Panc1 (cell line): ENCODE results near the gene ARGLU1. TPM values are rescaled to one million over a fixed set of nuclear protein-coding genes. Genes with fewer than 3 reads are reported as not detected.

Experiments used
- ATAC-seq: fragments of 200-7000 bp; cut with Tn5 transposase; 2 replicates; pipeline ENCODE4 v1.9.1; 2020; ENCODE audit warnings: mild to moderate bottlenecking, moderate library complexity
- BruUV-seq: library from RNA; stranded (reverse); fragments of 400-500 nt; replicated peaks from 2 replicates; lab custom pipeline; 2021; lab: Mats Ljungman, UMichigan
- CTCF ChIA-PET: fragments of 300-600 bp; sonication (Branson Sonifier 250); formaldehyde crosslinking; loops from one replicate; lab custom pipeline; 2022; ENCODE audit warnings: antibody characterized with exemption; lab: Charles Lee
- POLR2A ChIA-PET: fragments of 300-600 bp; sonication (Branson Sonifier 250); formaldehyde crosslinking; loops from one replicate; lab custom pipeline; 2022; ENCODE audit warnings: antibody characterized with exemption; lab: Charles Lee
- DNase-seq: peaks from one replicate; pipeline ENCODE4 v3.0.0-alpha.2; 2010; ENCODE audit warnings: low read depth, low spot score
- H3K27ac ChIP-seq: 2 replicates; pipeline ENCODE4 v1.5.1; 2011; ENCODE audit warnings: mild to moderate bottlenecking, low read length, inconsistent platforms
- H3K27me3 ChIP-seq: fragments of 200-500 bp; sonication (Bioruptor generic); 2 replicates; pipeline ENCODE4 v1.6.0; 2014; ENCODE audit warnings: low read length, inconsistent platforms; ENCODE audit not compliant: control insufficient read depth, insufficient read depth
- H3K36me3 ChIP-seq: fragments of 200-500 bp; sonication (Bioruptor generic); 2 replicates; pipeline ENCODE4 v1.5.1; 2014; ENCODE audit warnings: inconsistent platforms, mild to moderate bottlenecking, low read length, moderate library complexity; ENCODE audit not compliant: control insufficient read depth, insufficient read depth
- H3K4me1 ChIP-seq: 2 replicates; pipeline ENCODE4 v1.5.1; 2011; ENCODE audit warnings: inconsistent platforms, mild to moderate bottlenecking, low read length, moderate library complexity; ENCODE audit not compliant: control insufficient read depth, insufficient read depth
- H3K4me3 ChIP-seq, 2 experiments: 2 replicates each; pipeline ENCODE4 v1.5.1; 2011 to 2012; ENCODE audit warnings: low read depth in 2 of 2, low read length in 2 of 2, mild to moderate bottlenecking in 2 of 2, inconsistent platforms in 1 of 2, moderate library complexity in 1 of 2
- H3K9me3 ChIP-seq: fragments of 200-500 bp; sonication (Bioruptor generic); 2 replicates; pipeline ENCODE4 v1.5.1; 2014; ENCODE audit warnings: low read depth, mild to moderate bottlenecking, inconsistent platforms, low read length, moderate library complexity; ENCODE audit not compliant: control insufficient read depth, insufficient read depth
- POLR2AphosphoS5 ChIP-seq: IDR thresholded peaks from 2 replicates; pipeline ENCODE4 v1.6.1; 2012; ENCODE audit warnings: mild to moderate bottlenecking, low read depth, low read length, moderate library complexity
- SIN3A ChIP-seq: IDR thresholded peaks from 2 replicates; pipeline ENCODE4 v1.6.1; 2012; ENCODE audit warnings: low read depth, mild to moderate bottlenecking, low read length, moderate library complexity, borderline replicate concordance; ENCODE audit not compliant: insufficient read depth
- TCF7L2 ChIP-seq: IDR thresholded peaks from 2 replicates; pipeline ENCODE4 v1.6.1; 2011; ENCODE audit warnings: mild to moderate bottlenecking, low read depth, low read length, inconsistent platforms
- in situ Hi-C: cut with HindIII; loops from 2 replicates; pipeline ENCODE4 v1.10.0; 2016; ENCODE audit warnings: low sequenced_read_pairs, low pct_unique_long_range_greater_than_20kb
- intact Hi-C: fragments of 100-400 bp; cut with micrococcal nuclease; formaldehyde crosslinking; loops from one replicate; pipeline ENCODE4 v1.10.0; 2022; ENCODE audit not compliant: unreplicated experiment
- total RNA-seq: library from RNA; stranded (reverse); gene quantifications from one replicate; pipeline ENCODE4 v1.2.1, GENCODE V29; 2021; ENCODE audit not compliant: unreplicated experiment
- TF ChIP-seq, protein P1 (sequence below), 2 experiments: IDR thresholded peaks; 2 replicates each; pipeline ENCODE4 v1.6.1; 2011 to 2012; ENCODE audit warnings: low read depth in 2 of 2, control low read depth in 1 of 2, low read length in 1 of 2, mild to moderate bottlenecking in 1 of 2, moderate library complexity in 1 of 2; ENCODE audit not compliant: insufficient read depth in 1 of 2
- TF ChIP-seq, protein P2 (sequence below): fragments of 450-650 bp; IDR thresholded peaks from 2 replicates; pipeline ENCODE4 v1.5.1; 2017; ENCODE audit warnings: mild to moderate bottlenecking

The ARGLU1 gene
- total RNA-seq, 1 experiment from 2014 or later, result 38.5 TPM

- no peaks in the 10 kb centered on the region for H3K27me3 ChIP-seq
- H3K36me3 ChIP-seq, result no peaks in the 10 kb centered on the region
- no peak for DNase-seq
- intact Hi-C loops (no loop called here), in situ Hi-C loops (no loop called here)
- H3K27ac ChIP-seq, result no peak overlapping the region
- H3K9me3 ChIP-seq, result no peaks in the 10 kb centered on the region
- H3K4me1 ChIP-seq, result no peaks in the 10 kb centered on the region
- CTCF ChIA-PET, result no interaction called here
- POLR2A ChIA-PET, result no interaction called here
- TF ChIP-seq TCF7L2 (no peak), POLR2AphosphoS5 (no peak), SIN3A (no peak)
- TF ChIP-seq, protein P1, sequence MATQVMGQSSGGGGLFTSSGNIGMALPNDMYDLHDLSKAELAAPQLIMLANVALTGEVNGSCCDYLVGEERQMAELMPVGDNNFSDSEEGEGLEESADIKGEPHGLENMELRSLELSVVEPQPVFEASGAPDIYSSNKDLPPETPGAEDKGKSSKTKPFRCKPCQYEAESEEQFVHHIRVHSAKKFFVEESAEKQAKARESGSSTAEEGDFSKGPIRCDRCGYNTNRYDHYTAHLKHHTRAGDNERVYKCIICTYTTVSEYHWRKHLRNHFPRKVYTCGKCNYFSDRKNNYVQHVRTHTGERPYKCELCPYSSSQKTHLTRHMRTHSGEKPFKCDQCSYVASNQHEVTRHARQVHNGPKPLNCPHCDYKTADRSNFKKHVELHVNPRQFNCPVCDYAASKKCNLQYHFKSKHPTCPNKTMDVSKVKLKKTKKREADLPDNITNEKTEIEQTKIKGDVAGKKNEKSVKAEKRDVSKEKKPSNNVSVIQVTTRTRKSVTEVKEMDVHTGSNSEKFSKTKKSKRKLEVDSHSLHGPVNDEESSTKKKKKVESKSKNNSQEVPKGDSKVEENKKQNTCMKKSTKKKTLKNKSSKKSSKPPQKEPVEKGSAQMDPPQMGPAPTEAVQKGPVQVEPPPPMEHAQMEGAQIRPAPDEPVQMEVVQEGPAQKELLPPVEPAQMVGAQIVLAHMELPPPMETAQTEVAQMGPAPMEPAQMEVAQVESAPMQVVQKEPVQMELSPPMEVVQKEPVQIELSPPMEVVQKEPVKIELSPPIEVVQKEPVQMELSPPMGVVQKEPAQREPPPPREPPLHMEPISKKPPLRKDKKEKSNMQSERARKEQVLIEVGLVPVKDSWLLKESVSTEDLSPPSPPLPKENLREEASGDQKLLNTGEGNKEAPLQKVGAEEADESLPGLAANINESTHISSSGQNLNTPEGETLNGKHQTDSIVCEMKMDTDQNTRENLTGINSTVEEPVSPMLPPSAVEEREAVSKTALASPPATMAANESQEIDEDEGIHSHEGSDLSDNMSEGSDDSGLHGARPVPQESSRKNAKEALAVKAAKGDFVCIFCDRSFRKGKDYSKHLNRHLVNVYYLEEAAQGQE (IDR thresholded peaks at IDR 0.05; ENCODE audit: insufficient read depth in 1 of 2, low read depth in 2 of 2, low read length in 1 of 2), result no peak
- TF ChIP-seq, protein P2, sequence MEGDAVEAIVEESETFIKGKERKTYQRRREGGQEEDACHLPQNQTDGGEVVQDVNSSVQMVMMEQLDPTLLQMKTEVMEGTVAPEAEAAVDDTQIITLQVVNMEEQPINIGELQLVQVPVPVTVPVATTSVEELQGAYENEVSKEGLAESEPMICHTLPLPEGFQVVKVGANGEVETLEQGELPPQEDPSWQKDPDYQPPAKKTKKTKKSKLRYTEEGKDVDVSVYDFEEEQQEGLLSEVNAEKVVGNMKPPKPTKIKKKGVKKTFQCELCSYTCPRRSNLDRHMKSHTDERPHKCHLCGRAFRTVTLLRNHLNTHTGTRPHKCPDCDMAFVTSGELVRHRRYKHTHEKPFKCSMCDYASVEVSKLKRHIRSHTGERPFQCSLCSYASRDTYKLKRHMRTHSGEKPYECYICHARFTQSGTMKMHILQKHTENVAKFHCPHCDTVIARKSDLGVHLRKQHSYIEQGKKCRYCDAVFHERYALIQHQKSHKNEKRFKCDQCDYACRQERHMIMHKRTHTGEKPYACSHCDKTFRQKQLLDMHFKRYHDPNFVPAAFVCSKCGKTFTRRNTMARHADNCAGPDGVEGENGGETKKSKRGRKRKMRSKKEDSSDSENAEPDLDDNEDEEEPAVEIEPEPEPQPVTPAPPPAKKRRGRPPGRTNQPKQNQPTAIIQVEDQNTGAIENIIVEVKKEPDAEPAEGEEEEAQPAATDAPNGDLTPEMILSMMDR, result no peak
- H3K4me3 ChIP-seq, result no peak overlapping the region
- BruUV-seq, result no TSS peak
- no peak for ATAC-seq
Measured at GRCh38 chr13:106499896-106500295, 68.0 kb downstream of the ARGLU1 start.

DNA sequence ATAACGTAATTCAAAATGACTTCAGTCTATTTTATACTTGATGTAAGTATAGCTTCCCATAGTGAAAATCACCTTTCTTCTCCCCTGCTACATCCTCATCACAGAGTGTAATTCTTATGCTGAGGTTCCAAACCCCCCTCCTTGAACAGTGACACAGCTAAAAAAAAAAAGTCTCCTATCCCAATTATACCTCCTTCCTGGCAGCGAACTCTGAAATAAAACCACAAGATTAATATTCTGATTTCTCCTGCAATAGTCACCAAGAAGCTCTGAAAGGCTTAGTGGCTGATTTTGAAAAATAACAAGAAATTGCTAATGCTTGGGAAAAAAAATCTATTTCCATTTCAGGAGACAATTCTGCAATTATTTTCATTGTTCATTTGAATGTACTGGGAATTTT is 68.8 kb downstream of the ARGLU1 start:
- ChIA-PET CTCF (no interaction called here), POLR2A (no interaction called here)
- H3K4me1 ChIP-seq, result no peaks in the 10 kb centered on the region
- no peaks in the 10 kb centered on the region for H3K9me3 ChIP-seq
- TF ChIP-seq, protein P2, result no peak
- TF ChIP-seq TCF7L2, result no peak
- TF ChIP-seq, protein P1 (IDR thresholded peaks at IDR 0.05; ENCODE audit: insufficient read depth in 1 of 2, low read depth in 2 of 2, low read length in 1 of 2), result no peak
- no peak for TF ChIP-seq POLR2AphosphoS5
- TF ChIP-seq SIN3A, result no peak
- in situ Hi-C loops, result no loop called here
- no TSS peak for BruUV-seq
- H3K36me3 ChIP-seq, result no peaks in the 10 kb centered on the region
- ATAC-seq (no peak), DNase-seq (no peak)
- no peak overlapping the region for H3K27ac ChIP-seq
- H3K27me3 ChIP-seq, result no peaks in the 10 kb centered on the region
- H3K4me3 ChIP-seq, result no peak overlapping the region
- intact Hi-C loops, result no loop called here
